ENCODE results near the gene IL1RL1.

IL1RL1 gene

DNA sequence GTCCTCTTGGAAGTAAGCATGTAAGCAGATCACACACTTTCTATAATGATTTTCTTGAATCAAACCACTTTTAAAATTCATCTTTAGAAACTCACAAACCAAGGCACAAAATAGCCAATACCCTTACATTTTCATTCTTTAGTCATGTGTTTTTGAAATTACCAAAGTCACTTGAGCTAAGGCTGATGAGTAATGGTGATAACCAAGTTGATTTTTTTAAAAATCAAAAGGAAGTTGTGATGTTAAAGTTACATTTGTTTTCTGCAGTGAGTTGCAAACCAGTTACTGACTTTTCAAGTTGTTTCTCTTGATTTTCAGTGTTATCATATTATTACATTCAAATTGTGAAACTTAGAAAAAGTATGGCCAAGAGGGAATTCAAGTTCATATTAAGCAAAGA lies 90.1 kb downstream of the IL1RL1 start:
- H4K20me1 ChIP-seq (ENCODE audit: insufficient read depth, low read length) = no peaks in the 10 kb centered on the region
- H3K9me2 ChIP-seq (ENCODE audit: low read depth, low read length) = no peaks in the 10 kb centered on the region
- H3K36me3 ChIP-seq (ENCODE audit: insufficient read depth, low read length) = no peaks in the 10 kb centered on the region
- H3K27ac ChIP-seq (ENCODE audit: low read depth, low read length, poor library complexity, severe bottlenecking) = no peak overlapping the region
- no peaks in the 10 kb centered on the region for H3F3A ChIP-seq (ENCODE audit: insufficient read depth, low read length)
- H3K4me3 ChIP-seq (ENCODE audit: low read depth, low read length, poor library complexity, severe bottlenecking) = no peak overlapping the region
- H3K79me2 ChIP-seq (ENCODE audit: insufficient read depth, low read length) = no peaks in the 10 kb centered on the region
- no peak overlapping the region for H2AFZ ChIP-seq (ENCODE audit: low read length)
- H3K4me1 ChIP-seq (ENCODE audit: insufficient read depth, low read length, severe bottlenecking) = no peaks in the 10 kb centered on the region
- H3K27me3 ChIP-seq (ENCODE audit: insufficient read depth, low read length) = no peaks in the 10 kb centered on the region
- TF ChIP-seq, protein P1, sequence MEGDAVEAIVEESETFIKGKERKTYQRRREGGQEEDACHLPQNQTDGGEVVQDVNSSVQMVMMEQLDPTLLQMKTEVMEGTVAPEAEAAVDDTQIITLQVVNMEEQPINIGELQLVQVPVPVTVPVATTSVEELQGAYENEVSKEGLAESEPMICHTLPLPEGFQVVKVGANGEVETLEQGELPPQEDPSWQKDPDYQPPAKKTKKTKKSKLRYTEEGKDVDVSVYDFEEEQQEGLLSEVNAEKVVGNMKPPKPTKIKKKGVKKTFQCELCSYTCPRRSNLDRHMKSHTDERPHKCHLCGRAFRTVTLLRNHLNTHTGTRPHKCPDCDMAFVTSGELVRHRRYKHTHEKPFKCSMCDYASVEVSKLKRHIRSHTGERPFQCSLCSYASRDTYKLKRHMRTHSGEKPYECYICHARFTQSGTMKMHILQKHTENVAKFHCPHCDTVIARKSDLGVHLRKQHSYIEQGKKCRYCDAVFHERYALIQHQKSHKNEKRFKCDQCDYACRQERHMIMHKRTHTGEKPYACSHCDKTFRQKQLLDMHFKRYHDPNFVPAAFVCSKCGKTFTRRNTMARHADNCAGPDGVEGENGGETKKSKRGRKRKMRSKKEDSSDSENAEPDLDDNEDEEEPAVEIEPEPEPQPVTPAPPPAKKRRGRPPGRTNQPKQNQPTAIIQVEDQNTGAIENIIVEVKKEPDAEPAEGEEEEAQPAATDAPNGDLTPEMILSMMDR (IDR thresholded peaks at IDR 0.05; ENCODE audit: low read length) = no peak
- no peak for TF ChIP-seq EZH2 (IDR thresholded peaks at IDR 0.05; ENCODE audit: borderline replicate concordance, low read length)
- H3K9me3 ChIP-seq (ENCODE audit: low read length) = no peaks in the 10 kb centered on the region
- no peak overlapping the region for H3K9ac ChIP-seq (ENCODE audit: low read length)
- no peak overlapping the region for H3K4me2 ChIP-seq (ENCODE audit: low read length)

All from OCI-LY1 (cell line).